SU-DHL-6 (cell line): Measurements from ENCODE around the gene FAM20C.

ENCODE experiments used
- H2AFZ ChIP-seq: fragments of 200-600 bp; sonication (generic); 2 replicates; pipeline ENCODE4 v1.6.1; 2014; ENCODE audit warnings: low read depth, mild to moderate bottlenecking, moderate library complexity, mixed read lengths, antibody characterized with exemption, low read length; ENCODE audit not compliant: severe bottlenecking
- H3F3A ChIP-seq: fragments of 200-600 bp; shearing (Covaris generic); 2 replicates; pipeline ENCODE4 v1.6.0; 2016; ENCODE audit warnings: antibody characterized with exemption, mild to moderate bottlenecking; ENCODE audit not compliant: insufficient read depth
- H3K27ac ChIP-seq: fragments of 200-600 bp; sonication (generic); 2 replicates; pipeline ENCODE4 v1.5.1; 2016; ENCODE audit warnings: low read depth, mild to moderate bottlenecking, low read length, moderate library complexity, mixed read lengths
- H3K27me3 ChIP-seq: fragments of 200-600 bp; sonication (generic), shearing (Covaris generic); 2 replicates; pipeline ENCODE4 v1.6.0; 2014; ENCODE audit warnings: mild to moderate bottlenecking, low read length
- H3K36me3 ChIP-seq: fragments of 200-600 bp; sonication (generic); 2 replicates; pipeline ENCODE4 v1.6.1; 2014; ENCODE audit warnings: mild to moderate bottlenecking, low read length, mixed read lengths
- H3K4me2 ChIP-seq: fragments of 300-600, 200-600 bp; shearing (Covaris generic), sonication (generic); 2 replicates; pipeline ENCODE4 v1.6.0; 2014; ENCODE audit warnings: low read length, low read depth, mild to moderate bottlenecking; ENCODE audit not compliant: poor library complexity, severe bottlenecking
- H3K4me3 ChIP-seq: fragments of 200-600 bp; sonication (generic); 2 replicates; pipeline ENCODE4 v1.5.1; 2014; ENCODE audit warnings: antibody characterized with exemption, low read length, mild to moderate bottlenecking, mixed read lengths; ENCODE audit not compliant: insufficient read depth, poor library complexity, severe bottlenecking
- H3K79me2 ChIP-seq: fragments of 200-600 bp; sonication (generic); 2 replicates; pipeline ENCODE4 v1.6.1; 2014; ENCODE audit warnings: mild to moderate bottlenecking, low read length, moderate library complexity; ENCODE audit not compliant: insufficient read depth
- H3K9ac ChIP-seq: fragments of 200-600 bp; sonication (generic); 2 replicates; pipeline ENCODE4 v1.7.0; 2014; ENCODE audit warnings: mild to moderate bottlenecking, low read length
- H3K9me2 ChIP-seq: fragments of 200-600 bp; sonication (generic); replicated peaks from 2 replicates; pipeline ENCODE4 v1.6.1; 2014; ENCODE audit warnings: low read length; ENCODE audit not compliant: insufficient read depth
- H3K9me3 ChIP-seq: fragments of 200-600 bp; sonication (generic); 2 replicates; pipeline ENCODE4 v1.6.1; 2014; ENCODE audit warnings: low read length, mixed read lengths; ENCODE audit not compliant: insufficient read depth
- H4K20me1 ChIP-seq: fragments of 200-600 bp; sonication (generic); 2 replicates; pipeline ENCODE4 v1.6.1; 2014; ENCODE audit warnings: low read depth, mild to moderate bottlenecking, antibody characterized with exemption, low read length, moderate library complexity, mixed read lengths
- CTCF ChIP-seq: fragments of 200-600 bp; sonication (generic); IDR thresholded peaks from one replicate; pipeline ENCODE4 v1.5.1; 2017; ENCODE audit warnings: antibody characterized with exemption, mild to moderate bottlenecking, low read length, moderate library complexity; ENCODE audit not compliant: insufficient read depth, poor library complexity, severe bottlenecking
- EZH2phosphoT487 ChIP-seq: fragments of 200-600 bp; sonication (generic), shearing (Covaris generic); conservative IDR thresholded peaks from 2 replicates; pipeline ENCODE4 v1.6.1; 2018; ENCODE audit warnings: mild to moderate bottlenecking, antibody characterized with exemption, low read length, moderate library complexity, mixed read lengths

Gene FAM20C

GRCh38 chr7:277228-277627 is 84.9 kb downstream of the FAM20C start:
- H3K79me2 ChIP-seq, result no peaks in the 10 kb centered on the region
- H3K9me3 ChIP-seq, result peaks cover 15% of the 10 kb centered on the region; the same call in 1 of the 2 replicates
- TF ChIP-seq EZH2phosphoT487 (no peak), CTCF (no peak)

GRCh38 chr7:278081-278480 is 85.7 kb downstream of the FAM20C start:
- no peak overlapping the region for H3K9ac ChIP-seq
- H3K36me3 ChIP-seq, result no peaks in the 10 kb centered on the region
- 0 out of 2 replicates have a peak, but pooled peaks cover 5% of the 10 kb centered on the region for H3K9me2 ChIP-seq
- H4K20me1 ChIP-seq, result no peaks in the 10 kb centered on the region
- no peak overlapping the region for H3K27ac ChIP-seq
- TF ChIP-seq EZH2phosphoT487 (no peak), CTCF (no peak)
- no peak overlapping the region for H3K4me3 ChIP-seq
- peaks cover 15% of the 10 kb centered on the region; the same call in 1 of the 2 replicates for H3K9me3 ChIP-seq
- no peak overlapping the region for H2AFZ ChIP-seq
- no peaks in the 10 kb centered on the region for H3F3A ChIP-seq
- H3K79me2 ChIP-seq, result no peaks in the 10 kb centered on the region
- H3K4me2 ChIP-seq, result no peak overlapping the region
- H3K27me3 ChIP-seq, result no peaks in the 10 kb centered on the region; the same call in 1 of the 2 replicates

More at GRCh38 chr7:277228-277627, 84.9 kb downstream of the FAM20C start:
- Histone ChIP-seq H3K9me2 (0 out of 2 replicates have a peak, but pooled peaks cover 5% of the 10 kb centered on the region), H3K36me3 (no peaks in the 10 kb centered on the region), H3K27me3 (no peaks in the 10 kb centered on the region; the same call in 1 of the 2 replicates), H3K27ac (no peak overlapping the region), H3K4me2 (no peak overlapping the region), H3K9ac (no peak overlapping the region), H2AFZ (no peak overlapping the region), H3K4me3 (no peak overlapping the region), H4K20me1 (no peaks in the 10 kb centered on the region), H3F3A (no peaks in the 10 kb centered on the region)

- no peak overlapping the region for H2AFZ ChIP-seq
- no peak overlapping the region for H3K27ac ChIP-seq
- H3K4me3 ChIP-seq, result no peak overlapping the region
- H3K9me3 ChIP-seq, result peaks cover 15% of the 10 kb centered on the region; the same call in 1 of the 2 replicates
- 0 out of 2 replicates have a peak, but pooled peaks cover 5% of the 10 kb centered on the region for H3K9me2 ChIP-seq
- no peaks in the 10 kb centered on the region for H4K20me1 ChIP-seq
- H3K9ac ChIP-seq, result no peak overlapping the region
- no peak for TF ChIP-seq EZH2phosphoT487
- TF ChIP-seq CTCF, result no peak
- H3F3A ChIP-seq, result no peaks in the 10 kb centered on the region
- no peaks in the 10 kb centered on the region for H3K79me2 ChIP-seq
- H3K36me3 ChIP-seq, result no peaks in the 10 kb centered on the region
- H3K27me3 ChIP-seq, result no peaks in the 10 kb centered on the region; the same call in 1 of the 2 replicates
- H3K4me2 ChIP-seq, result no peak overlapping the region
These were observed 87.5 kb downstream of the FAM20C start for GRCh38 chr7:279821-280220.
